Nephron progenitor cell (in vitro differentiated cells): ENCODE data around the gene EMX1.

Experiments
- DNase-seq: peaks from one replicate; pipeline ENCODE4 v3.0.0; 2021
- H3K27ac Mint-ChIP-seq: 2 replicates; pipeline ENCODE4 v1.8.0; 2021; ENCODE audit warnings: mild to moderate bottlenecking, moderate library complexity, mixed read lengths
- H3K27me3 Mint-ChIP-seq: 2 replicates; pipeline ENCODE4 v1.8.0; 2021; ENCODE audit warnings: mild to moderate bottlenecking, low read depth, mixed read lengths; ENCODE audit not compliant: poor library complexity
- H3K36me3 Mint-ChIP-seq: 2 replicates; pipeline ENCODE4 v1.8.0; 2021; ENCODE audit warnings: low read depth, mixed read lengths
- H3K4me1 Mint-ChIP-seq: 2 replicates; pipeline ENCODE4 v1.8.0; 2021; ENCODE audit warnings: mixed read lengths
- H3K4me3 Mint-ChIP-seq: 2 replicates; pipeline ENCODE4 v1.8.0; 2021; ENCODE audit warnings: mild to moderate bottlenecking, moderate library complexity, mixed read lengths
- H3K9me3 Mint-ChIP-seq: 2 replicates; pipeline ENCODE4 v1.8.0; 2021; ENCODE audit warnings: mild to moderate bottlenecking, moderate library complexity, mixed read lengths
- TF ChIP-seq, protein P1 (sequence below): fragments of 200-600 bp; sonication (generic); IDR thresholded peaks from 2 replicates; pipeline ENCODE4 v1.5.0; 2021; ENCODE audit warnings: antibody characterized with exemption

Gene EMX1

DNA sequence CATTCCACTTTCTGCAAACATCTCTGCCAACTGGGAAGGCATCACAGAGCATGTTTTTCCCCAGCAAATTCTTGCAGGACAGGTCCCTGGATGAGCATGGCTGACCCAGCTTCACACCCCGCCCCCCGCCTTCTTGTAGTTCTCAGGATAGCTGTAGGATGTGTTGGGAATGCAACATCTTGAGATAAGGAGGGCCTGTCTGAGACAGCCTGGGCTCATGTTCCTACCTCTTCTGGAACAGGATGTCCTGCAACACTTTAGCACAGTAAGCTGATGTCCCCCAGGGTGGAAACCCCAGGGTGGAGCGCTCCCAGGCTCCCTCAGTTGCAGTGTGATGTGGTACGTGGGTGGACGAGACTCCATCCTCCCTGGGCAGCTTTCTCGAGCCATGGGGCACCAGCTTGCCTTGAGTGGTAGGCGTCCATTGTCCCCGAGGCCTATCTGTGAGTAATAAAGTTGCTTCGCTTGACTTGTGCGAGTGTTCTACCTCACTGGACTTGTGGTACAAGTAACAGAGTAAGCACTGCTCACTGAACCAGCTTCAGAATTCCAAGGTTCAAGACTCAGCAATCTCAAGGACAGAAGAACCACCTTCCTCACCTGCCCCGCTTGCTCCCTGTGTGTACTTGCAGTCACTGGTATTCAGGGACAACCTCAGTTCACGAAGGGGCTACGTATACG is 48.6 kb downstream of the EMX1 start:
- TF ChIP-seq, protein P1, sequence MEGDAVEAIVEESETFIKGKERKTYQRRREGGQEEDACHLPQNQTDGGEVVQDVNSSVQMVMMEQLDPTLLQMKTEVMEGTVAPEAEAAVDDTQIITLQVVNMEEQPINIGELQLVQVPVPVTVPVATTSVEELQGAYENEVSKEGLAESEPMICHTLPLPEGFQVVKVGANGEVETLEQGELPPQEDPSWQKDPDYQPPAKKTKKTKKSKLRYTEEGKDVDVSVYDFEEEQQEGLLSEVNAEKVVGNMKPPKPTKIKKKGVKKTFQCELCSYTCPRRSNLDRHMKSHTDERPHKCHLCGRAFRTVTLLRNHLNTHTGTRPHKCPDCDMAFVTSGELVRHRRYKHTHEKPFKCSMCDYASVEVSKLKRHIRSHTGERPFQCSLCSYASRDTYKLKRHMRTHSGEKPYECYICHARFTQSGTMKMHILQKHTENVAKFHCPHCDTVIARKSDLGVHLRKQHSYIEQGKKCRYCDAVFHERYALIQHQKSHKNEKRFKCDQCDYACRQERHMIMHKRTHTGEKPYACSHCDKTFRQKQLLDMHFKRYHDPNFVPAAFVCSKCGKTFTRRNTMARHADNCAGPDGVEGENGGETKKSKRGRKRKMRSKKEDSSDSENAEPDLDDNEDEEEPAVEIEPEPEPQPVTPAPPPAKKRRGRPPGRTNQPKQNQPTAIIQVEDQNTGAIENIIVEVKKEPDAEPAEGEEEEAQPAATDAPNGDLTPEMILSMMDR: no peak

DNA sequence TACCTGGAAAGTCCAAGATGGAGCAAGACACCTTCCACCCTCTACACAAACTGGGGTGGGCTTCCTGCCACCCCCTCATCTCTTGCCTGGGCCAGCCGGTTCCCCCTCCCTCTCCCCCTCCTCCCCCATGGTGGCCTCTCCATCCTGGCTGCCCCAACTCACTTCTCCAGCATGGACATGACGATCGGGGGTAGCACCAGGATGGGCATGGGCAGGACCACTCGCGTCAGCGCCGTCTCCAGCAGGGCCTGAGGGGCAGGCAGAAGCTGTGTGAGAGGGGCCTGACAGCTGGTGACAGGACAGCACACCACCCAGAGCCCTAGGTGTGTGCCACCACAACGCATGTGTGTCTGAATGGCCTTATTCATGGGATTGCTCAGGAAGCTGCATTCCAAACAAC is 51.0 kb downstream of the EMX1 start:
- Mint-ChIP-seq H3K36me3 (no peaks in the 10 kb centered on the region), H3K27ac (no peak overlapping the region), H3K4me1 (peaks cover 22% of the 10 kb centered on the region), H3K27me3 (peaks cover 24% of the 10 kb centered on the region), H3K9me3 (no peaks in the 10 kb centered on the region), H3K4me3 (no peak overlapping the region)
- DNase-seq: no peak
- TF ChIP-seq, protein P1: no peak

More for the DNA sequence above, 48.6 kb downstream of the EMX1 start:
- peaks cover 37% of the 10 kb centered on the region for H3K4me1 Mint-ChIP-seq
- H3K27ac Mint-ChIP-seq: no peak overlapping the region
- H3K4me3 Mint-ChIP-seq: no peak overlapping the region
- no peak for DNase-seq
- no peaks in the 10 kb centered on the region for H3K9me3 Mint-ChIP-seq
- peaks cover 33% of the 10 kb centered on the region for H3K27me3 Mint-ChIP-seq
- no peaks in the 10 kb centered on the region for H3K36me3 Mint-ChIP-seq

DNA sequence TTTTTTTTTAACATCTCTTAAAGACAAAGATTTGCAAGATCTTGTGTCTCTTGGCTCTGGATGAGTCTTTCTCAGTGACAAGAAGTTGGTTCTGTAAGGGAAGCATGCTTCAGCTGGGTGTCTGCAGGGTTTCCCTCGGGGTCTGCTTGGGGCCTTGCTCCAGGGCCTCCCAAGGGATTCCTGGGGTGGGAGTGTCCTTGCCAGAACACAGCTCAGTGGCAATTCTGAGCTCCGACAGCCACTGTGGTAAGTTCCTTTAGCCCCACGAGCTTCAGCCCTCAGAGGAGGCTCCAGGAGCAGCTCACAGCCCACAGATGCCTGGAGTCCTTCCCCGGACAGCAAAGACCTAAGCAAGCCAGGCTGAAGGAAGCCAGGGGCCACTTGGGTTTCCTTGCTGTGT is 52.4 kb downstream of the EMX1 start:
- H3K9me3 Mint-ChIP-seq: no peaks in the 10 kb centered on the region
- DNase-seq: no peak
- no peak overlapping the region for H3K27ac Mint-ChIP-seq
- no peak overlapping the region for H3K4me3 Mint-ChIP-seq
- H3K36me3 Mint-ChIP-seq: no peaks in the 10 kb centered on the region
- TF ChIP-seq, protein P1: no peak
- H3K4me1 Mint-ChIP-seq: peaks cover 9% of the 10 kb centered on the region
- H3K27me3 Mint-ChIP-seq: peaks cover 30% of the 10 kb centered on the region

DNA sequence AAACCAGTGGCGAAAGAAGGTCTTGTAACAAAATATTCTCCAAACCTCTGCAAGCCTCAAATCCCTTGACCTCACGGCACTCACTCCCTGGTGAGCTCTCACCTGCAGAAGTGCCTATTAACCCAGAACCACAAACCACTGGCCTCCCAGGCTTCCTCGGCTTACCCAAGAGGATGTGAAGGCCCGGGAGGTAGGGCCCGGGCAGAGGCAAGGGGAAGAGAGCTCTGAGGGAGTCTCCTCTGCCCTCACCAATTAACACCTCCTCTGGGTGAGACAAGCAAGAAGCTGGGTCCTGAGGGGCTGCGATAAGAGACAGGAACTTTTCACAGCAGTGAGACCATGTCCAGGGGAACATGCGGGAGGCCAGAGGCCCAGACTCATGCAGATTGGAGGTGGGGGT is 53.7 kb downstream of the EMX1 start:
- no peak for DNase-seq
- Mint-ChIP-seq H3K36me3 (no peaks in the 10 kb centered on the region), H3K4me3 (no peak overlapping the region), H3K9me3 (no peaks in the 10 kb centered on the region), H3K27me3 (peaks cover 33% of the 10 kb centered on the region), H3K27ac (no peak overlapping the region), H3K4me1 (no peaks in the 10 kb centered on the region)
- TF ChIP-seq, protein P1: no peak

DNA sequence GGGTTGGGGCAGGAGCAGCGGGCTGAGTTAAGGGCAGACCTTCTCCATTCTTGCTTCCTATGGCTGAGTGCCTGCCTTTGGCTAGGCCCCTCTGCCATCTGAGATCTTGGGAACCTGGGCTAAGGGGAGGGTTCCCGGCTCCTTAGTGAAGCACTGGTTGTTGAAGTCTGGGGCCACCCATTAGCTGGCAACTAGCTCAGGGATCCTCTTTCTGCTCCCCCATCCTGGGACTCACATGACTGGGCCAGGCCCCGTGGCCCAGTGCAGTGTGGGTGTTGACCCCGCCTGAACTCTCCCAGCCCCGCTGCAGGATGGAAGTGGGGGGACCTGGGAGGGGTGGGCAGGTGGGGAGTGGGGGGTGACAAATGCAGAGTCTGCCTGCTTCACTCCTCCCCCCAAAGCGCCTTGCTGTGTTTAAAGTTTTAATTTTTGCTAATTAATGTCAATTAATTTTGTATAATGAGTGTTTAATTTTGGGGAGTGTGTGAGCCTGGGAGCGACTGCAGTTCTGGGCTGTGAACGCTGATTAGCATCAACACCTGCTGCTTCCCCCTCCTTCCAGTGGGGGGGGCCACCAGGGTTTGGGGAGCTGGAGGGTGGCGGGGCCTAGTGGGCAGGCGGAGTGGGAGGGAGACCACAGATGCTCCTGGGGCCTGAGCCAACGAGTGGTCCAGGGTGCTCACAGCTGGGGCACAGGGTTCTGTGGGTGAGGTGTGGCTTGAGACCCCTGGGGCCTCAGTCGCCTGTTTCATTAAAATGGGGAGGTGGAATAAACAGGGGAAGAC is 55.2 kb downstream of the EMX1 start:
- H3K4me3 Mint-ChIP-seq: no peak overlapping the region
- no peak overlapping the region for H3K27ac Mint-ChIP-seq
- H3K9me3 Mint-ChIP-seq: no peaks in the 10 kb centered on the region
- H3K4me1 Mint-ChIP-seq: no peaks in the 10 kb centered on the region
- no peaks in the 10 kb centered on the region for H3K36me3 Mint-ChIP-seq
- peaks cover 33% of the 10 kb centered on the region for H3K27me3 Mint-ChIP-seq
- TF ChIP-seq, protein P1: no peak
- DNase-seq: no peak
